HepG2 (cell line): ENCODE measurements around the gene NSL1. TPM values are rescaled to one million over a fixed set of nuclear protein-coding genes. Genes with fewer than 3 reads are reported as not detected.

ENCODE experiments used
- ARHGAP35 ChIP-seq: sonication (generic); formaldehyde crosslinking; IDR thresholded peaks from 2 replicates; pipeline ENCODE4 v1.9.0; 2022; ENCODE audit warnings: mild to moderate bottlenecking, inconsistent platforms, moderate library complexity, missing genetic modification reagents, borderline replicate concordance
- FOXC1 ChIP-seq: sonication (generic); formaldehyde crosslinking; IDR thresholded peaks from 2 replicates; pipeline ENCODE4 v1.8.0; 2022; ENCODE audit warnings: mild to moderate bottlenecking, missing genetic modification reagents, borderline replicate concordance
- GABPB1 ChIP-seq: IDR thresholded peaks from 2 replicates; pipeline ENCODE4 v1.6.1; 2016; ENCODE audit warnings: mild to moderate bottlenecking, missing genetic modification reagents, moderate library complexity, missing compliant biosample characterization
- HDAC1 ChIP-seq: sonication (generic); formaldehyde crosslinking; IDR thresholded peaks from 2 replicates; pipeline ENCODE4 v1.5.1; 2020; ENCODE audit warnings: mild to moderate bottlenecking, missing genetic modification reagents
- HNF4G ChIP-seq, 2 experiments: sonication (generic) in 1 of 2; formaldehyde crosslinking in 1 of 2; IDR thresholded peaks; 2 replicates each; pipeline versions ENCODE4 v1.4.0 to v1.6.1; 2011 to 2020; ENCODE audit warnings: borderline replicate concordance in 2 of 2, low read depth in 2 of 2, mild to moderate bottlenecking in 2 of 2, low read length in 1 of 2, missing genetic modification reagents in 1 of 2, moderate library complexity in 1 of 2
- JUNB ChIP-seq: sonication (generic); formaldehyde crosslinking; IDR thresholded peaks from 2 replicates; pipeline ENCODE4 v1.8.0; 2022; ENCODE audit warnings: missing genetic modification reagents, mild to moderate bottlenecking, borderline replicate concordance
- NR1H2 ChIP-seq: sonication (generic); formaldehyde crosslinking; IDR thresholded peaks from 2 replicates; pipeline ENCODE4 v1.8.1; 2022; ENCODE audit warnings: low read depth, missing genetic modification reagents, borderline replicate concordance
- PITX1 ChIP-seq: sonication (generic); formaldehyde crosslinking; IDR thresholded peaks from 2 replicates; pipeline ENCODE4 v1.5.1; 2020; ENCODE audit warnings: mild to moderate bottlenecking, missing genetic modification reagents
- RBM39 ChIP-seq: fragments of 200-400 bp; formaldehyde crosslinking; IDR thresholded peaks from one replicate; pipeline ENCODE4 v1.6.1; 2018; ENCODE audit warnings: antibody characterized with exemption, mild to moderate bottlenecking, low read depth, low read length; ENCODE audit not compliant: poor library complexity, severe bottlenecking
- REXO4 ChIP-seq: sonication (generic); formaldehyde crosslinking; IDR thresholded peaks from 2 replicates; pipeline ENCODE4 v1.8.0; 2022; ENCODE audit warnings: missing genetic modification reagents, mild to moderate bottlenecking, borderline replicate concordance
- ZFP91 ChIP-seq: sonication (generic); formaldehyde crosslinking; IDR thresholded peaks from 2 replicates; pipeline ENCODE4 v1.9.0; 2022; ENCODE audit warnings: missing genetic modification reagents, mild to moderate bottlenecking, borderline replicate concordance
- ZHX1 ChIP-seq: sonication (generic); formaldehyde crosslinking; IDR thresholded peaks from 2 replicates; pipeline ENCODE4 v1.8.1; 2022; ENCODE audit warnings: low read depth, mild to moderate bottlenecking, missing genetic modification reagents
- ZNF138 ChIP-seq: sonication (generic); formaldehyde crosslinking; IDR thresholded peaks from 2 replicates; pipeline ENCODE4 v1.5.0; 2020; ENCODE audit warnings: mild to moderate bottlenecking, low read depth, missing genetic modification reagents
- ZNF276 ChIP-seq: sonication (generic); formaldehyde crosslinking; IDR thresholded peaks from 2 replicates; pipeline ENCODE4 v1.4.0; 2020; ENCODE audit warnings: mild to moderate bottlenecking, low read depth, missing genetic modification reagents
- ZNF441 ChIP-seq: sonication (generic); formaldehyde crosslinking; IDR thresholded peaks from 2 replicates; pipeline ENCODE4 v1.7.0; 2021; ENCODE audit warnings: missing genetic modification reagents, borderline replicate concordance
- ZNF704 ChIP-seq: sonication (generic); formaldehyde crosslinking; IDR thresholded peaks from 2 replicates; pipeline ENCODE4 v1.8.1; 2023; ENCODE audit warnings: mild to moderate bottlenecking, inconsistent platforms, moderate library complexity, missing genetic modification reagents, borderline replicate concordance
- ZNF770 ChIP-seq: sonication (generic); formaldehyde crosslinking; IDR thresholded peaks from 2 replicates; pipeline ENCODE4 v1.5.0; 2020; ENCODE audit warnings: mild to moderate bottlenecking, missing genetic modification reagents
- polyA plus RNA-seq, 8 experiments: library from polyadenylated mRNA; depleted of rRNA in 3 of 8; stranded (reverse) in 7 of 8; unstranded in 1 of 8; fragments of >200 nt; fragmentation: Illumina TruSeq in 4 of 8; extraction: Trizol in 4 of 8; gene quantifications; 2 replicates each; pipeline versions ENCODE4 v1.2.1 to v1.2.3, GENCODE V29; 2011 to 2016; ENCODE audit warnings: low read depth in 4 of 8, missing spikeins in 1 of 8, mixed read lengths in 1 of 8; ENCODE audit not compliant: insufficient read depth in 1 of 8
- total RNA-seq, 5 experiments: library from RNA; depleted of rRNA; stranded (reverse); fragments of >200 nt; fragmentation: Illumina TruSeq; extraction: Trizol; gene quantifications; 2 replicates each; pipeline ENCODE4 v1.2.3, GENCODE V29; 2016; ENCODE audit warnings: low read depth in 1 of 5

Gene NSL1
- total and polyA plus RNA-seq, 2 of the 13 experiments (the other 11 are each of a cell fraction or from before 2014, with no cell fraction given): 34.5 to 77.4 TPM

- peak; percentile 95 for TF ChIP-seq ZNF276
- peak; percentile 75 for TF ChIP-seq ZNF770 (CRISPR knock-in tag)
- peak; percentile 94 for TF ChIP-seq FOXC1 (CRISPR knock-in tag)
- TF ChIP-seq JUNB: peak; percentile 11; the same call in 1 of the 2 replicates
- peak; percentile 98 for TF ChIP-seq ZFP91 (CRISPR knock-in tag)
- peak; percentile 92 for TF ChIP-seq ZHX1
- TF ChIP-seq PITX1 (CRISPR knock-in tag): peak; percentile 92
- TF ChIP-seq ZNF441 (CRISPR knock-in tag): peak; percentile 90
- peak; percentile 100 for TF ChIP-seq GABPB1 (CRISPR knock-in tag)
- no peak for TF ChIP-seq REXO4 (CRISPR knock-in tag)
- no peak for TF ChIP-seq ZNF138 (CRISPR knock-in tag)
- TF ChIP-seq HDAC1 (CRISPR knock-in tag): peak; percentile 98
- peak; percentile 89 for TF ChIP-seq RBM39
- TF ChIP-seq ARHGAP35: peak; percentile 83; the same call in 1 of the 2 replicates
- TF ChIP-seq ZNF704 (CRISPR knock-in tag): no peak
- TF ChIP-seq NR1H2 (CRISPR knock-in tag): peak; percentile 54; the same call in 1 of the 2 replicates
- peak; percentile 99 for TF ChIP-seq HNF4G (IDR thresholded peaks at IDR 0.05; ENCODE audit: borderline replicate concordance, low read depth, low read length)
- peak; percentile 99 for TF ChIP-seq HNF4G (CRISPR knock-in tag; IDR thresholded peaks at IDR 0.05; ENCODE audit: borderline replicate concordance, low read depth)
These were observed at the start of gene NSL1, which contains the start of gene TATDN3 (continued) for GRCh38 chr1:212791676-212792395.
